ENCODE measurements around the gene AUTS2. TPM values are rescaled to one million over a fixed set of nuclear protein-coding genes. Genes with fewer than 3 reads are reported as not detected.

AUTS2 gene
- polyA plus RNA-seq, 3 donors = 0.08 to 0.35 TPM; not detected in 1

- no peaks in the 10 kb centered on the region for H3K9me3 Mint-ChIP-seq
- no peaks in the 10 kb centered on the region for H3K4me1 Mint-ChIP-seq
- no peak overlapping the region for H3K4me3 Mint-ChIP-seq
- no peak overlapping the region for H3K4me2 ChIP-seq (replicated peaks; ENCODE audit: extremely low read depth, low read length, poor library complexity, severe bottlenecking)
- H3K27ac Mint-ChIP-seq = no peak overlapping the region
- H4K20me1 ChIP-seq (ENCODE audit: insufficient read depth, low read length) = no peaks in the 10 kb centered on the region
- no peaks in the 10 kb centered on the region for H3K9me3 ChIP-seq (replicated peaks in 1 of 2; ENCODE audit: control insufficient read depth in 1 of 2, insufficient read depth in 1 of 2, low read length in 2 of 2)
- no peaks in the 10 kb centered on the region for H3K27me3 Mint-ChIP-seq (ENCODE audit: low read depth in 3 of 3)
- intact Hi-C loops (cut with micrococcal nuclease) = no loop called here
- no peaks in the 10 kb centered on the region for H3K4me1 ChIP-seq (ENCODE audit: control insufficient read depth in 1 of 2, insufficient read depth in 2 of 2, low read length in 2 of 2)
- no peak overlapping the region for H3K9ac ChIP-seq (ENCODE audit: insufficient read depth, low read length, poor library complexity, severe bottlenecking)
- H3K79me2 ChIP-seq (ENCODE audit: insufficient read depth, low read length) = no peaks in the 10 kb centered on the region
- no peak for DNase-seq
- H3K27ac ChIP-seq (ENCODE audit: low read depth in 1 of 2, low read length in 2 of 2) = no peak overlapping the region
- 83% methylated on average over 2 of the region's 2 CpGs for WGBS (ENCODE audit: insufficient coverage)
- H2AFZ ChIP-seq (ENCODE audit: insufficient read depth, low read depth, low read length, poor library complexity, severe bottlenecking) = no peak overlapping the region
- TF ChIP-seq CTCF (IDR thresholded peaks at IDR 0.05) = no peak
- no peak overlapping the region for H3K4me3 ChIP-seq (replicated peaks in 1 of 3; ENCODE audit: low read depth in 2 of 3, low read length in 3 of 3)
- H3K36me3 Mint-ChIP-seq = no peaks in the 10 kb centered on the region
- H3K27me3 ChIP-seq (ENCODE audit: control insufficient read depth in 2 of 2, insufficient read depth in 2 of 2, low read length in 2 of 2) = no peaks in the 10 kb centered on the region
- H3K36me3 ChIP-seq (replicated peaks in 1 of 2; ENCODE audit: control insufficient read depth in 1 of 2, insufficient read depth in 2 of 2, low read length in 2 of 2) = no peaks in the 10 kb centered on the region
Observed at GRCh38 chr7:69717221-69717620, 118.9 kb downstream of the AUTS2 start.

DNA sequence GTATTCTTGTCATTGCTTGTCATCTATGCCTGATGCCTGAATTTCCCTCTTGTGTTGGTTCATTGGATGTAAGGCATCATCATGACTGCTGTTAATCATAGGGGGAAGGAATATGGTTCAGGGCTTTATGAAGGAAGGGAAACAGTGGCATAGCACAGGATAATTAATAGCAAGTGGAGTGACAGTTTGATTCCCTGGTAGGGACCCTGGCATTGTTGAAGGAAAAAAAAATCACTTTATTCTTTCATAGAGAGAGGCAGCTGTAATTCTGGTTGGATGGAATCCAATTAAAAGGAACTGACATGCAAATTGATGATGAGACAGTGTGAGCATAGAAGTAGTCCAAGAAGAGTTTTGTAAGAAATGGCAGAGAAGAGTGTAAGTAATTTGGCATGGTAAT is 121.4 kb downstream of the AUTS2 start:
- Histone ChIP-seq H3K4me3 (replicated peaks in 1 of 3; ENCODE audit: low read depth in 2 of 3, low read length in 3 of 3) (no peak overlapping the region), H3K4me1 (ENCODE audit: control insufficient read depth in 1 of 2, insufficient read depth in 2 of 2, low read length in 2 of 2) (no peaks in the 10 kb centered on the region), H3K9me3 (replicated peaks in 1 of 2; ENCODE audit: control insufficient read depth in 1 of 2, insufficient read depth in 1 of 2, low read length in 2 of 2) (no peaks in the 10 kb centered on the region), H3K27me3 (ENCODE audit: control insufficient read depth in 2 of 2, insufficient read depth in 2 of 2, low read length in 2 of 2) (no peaks in the 10 kb centered on the region), H3K9ac (ENCODE audit: insufficient read depth, low read length, poor library complexity, severe bottlenecking) (no peak overlapping the region), H3K27ac (ENCODE audit: low read depth in 1 of 2, low read length in 2 of 2) (no peak overlapping the region), H3K79me2 (ENCODE audit: insufficient read depth, low read length) (no peaks in the 10 kb centered on the region), H3K4me2 (replicated peaks; ENCODE audit: extremely low read depth, low read length, poor library complexity, severe bottlenecking) (no peak overlapping the region), H3K36me3 (replicated peaks in 1 of 2; ENCODE audit: control insufficient read depth in 1 of 2, insufficient read depth in 2 of 2, low read length in 2 of 2) (no peaks in the 10 kb centered on the region), H4K20me1 (ENCODE audit: insufficient read depth, low read length) (no peaks in the 10 kb centered on the region), H2AFZ (ENCODE audit: insufficient read depth, low read depth, low read length, poor library complexity, severe bottlenecking) (no peak overlapping the region)
- no peaks in the 10 kb centered on the region for H3K36me3 Mint-ChIP-seq
- no peaks in the 10 kb centered on the region for H3K9me3 Mint-ChIP-seq
- no peak overlapping the region for H3K4me3 Mint-ChIP-seq
- no peaks in the 10 kb centered on the region for H3K27me3 Mint-ChIP-seq (ENCODE audit: low read depth in 3 of 3)
- no peak for TF ChIP-seq CTCF (IDR thresholded peaks at IDR 0.05)
- H3K4me1 Mint-ChIP-seq = no peaks in the 10 kb centered on the region
- no peak for DNase-seq
- no peak overlapping the region for H3K27ac Mint-ChIP-seq
- intact Hi-C loops (cut with micrococcal nuclease) = no loop called here

Measured in CD14-positive monocyte (primary cell).